Breast epithelium (tissue), 4 donors: ENCODE data around the gene RELA. TPM values are rescaled to one million over a fixed set of nuclear protein-coding genes. Genes with fewer than 3 reads are reported as not detected.

Experiments used
- DNase-seq, 2 donors: peaks; one replicate each; pipeline ENCODE4 v3.0.0-alpha.2; 2019; ENCODE audit warnings: low spot score in 2 of 2
- H3K27ac ChIP-seq, 2 donors: fragments of 200-600 bp; sonication (generic) in 1 of 2; one replicate each; pipeline ENCODE4 v1.5.1; 2016 to 2019; ENCODE audit warnings: mild to moderate bottlenecking in 1 of 2
- H3K27me3 ChIP-seq, 2 donors: fragments of 200-600 bp; sonication (generic) in 1 of 2; one replicate each; pipeline versions ENCODE4 v1.5.1 to v1.6.0; 2017 to 2019; ENCODE audit warnings: control low read depth in 1 of 2, mild to moderate bottlenecking in 1 of 2
- H3K36me3 ChIP-seq: fragments of 200-600 bp; one replicate; pipeline ENCODE4 v1.5.1; 2019
- H3K4me1 ChIP-seq, 2 donors: fragments of 200-600 bp; sonication (generic); one replicate each; pipeline ENCODE4 v1.5.1; 2016 to 2019; ENCODE audit warnings: control low read depth in 1 of 2
- H3K4me3 ChIP-seq, 3 donors: fragments of 200-600 bp; sonication (generic); 1 replicate in 2 of 3; 2 replicates in 1 of 3; pipeline ENCODE4 v1.5.1; 2016 to 2019; ENCODE audit warnings: mild to moderate bottlenecking in 3 of 3, moderate library complexity in 2 of 3
- H3K9me3 ChIP-seq, 2 donors: fragments of 200-600 bp; sonication (generic) in 1 of 2; one replicate each; pipeline ENCODE4 v1.5.1; 2016 to 2019; ENCODE audit warnings: control low read depth in 1 of 2
- CTCF ChIP-seq, 3 donors: fragments of 450-650 bp; IDR thresholded peaks; one replicate each; pipeline ENCODE4 v1.5.1; 2016 to 2017; ENCODE audit warnings: antibody characterized with exemption in 3 of 3, mild to moderate bottlenecking in 3 of 3, moderate library complexity in 3 of 3
- POLR2A ChIP-seq: fragments of 450-650 bp; IDR thresholded peaks from one replicate; pipeline ENCODE4 v1.6.1; 2016; ENCODE audit warnings: antibody characterized with exemption, mild to moderate bottlenecking, moderate library complexity
- POLR2AphosphoS5 ChIP-seq, 3 donors: sonication (generic); formaldehyde crosslinking; IDR thresholded peaks; one replicate each; pipeline ENCODE4 v1.6.1; 2017; ENCODE audit warnings: antibody characterized with exemption in 3 of 3
- intact Hi-C: fragments of 100-400 bp; cut with DNase I; formaldehyde crosslinking; loops from one replicate; pipeline ENCODE4 v1.15.1; 2023; ENCODE audit warnings: low total_unique reads
- total RNA-seq, 3 donors: library from RNA; depleted of rRNA; stranded (reverse); fragments of >200 nt; gene quantifications; one replicate each; pipeline ENCODE4 v1.1.0, GENCODE V29; 2016

Gene RELA
- total RNA-seq, 3 donors from 2014 or later = 45.0 to 57.7 (median 46.2) TPM

- Histone ChIP-seq H3K4me1 (peaks cover 0 to 9% of the 10 kb centered on the region in 2 donors), H3K27me3 (no peaks in the 10 kb centered on the region), H3K27ac (no peak overlapping the region), H3K36me3 (peaks cover 3% of the 10 kb centered on the region), H3K9me3 (no peaks in the 10 kb centered on the region), H3K4me3 (no peak overlapping the region)
- no peak for TF ChIP-seq POLR2AphosphoS5 (IDR thresholded peaks at IDR 0.05)
- TF ChIP-seq CTCF (IDR thresholded peaks at IDR 0.05) = no peak
- no peak for TF ChIP-seq POLR2A
- intact Hi-C loops = no loop called here
- DNase-seq = no peak
These were observed 42.0 kb downstream of the RELA start for GRCh38 chr11:65620666-65621065.

GRCh38 chr11:65619281-65619928 is 43.3 kb downstream of the RELA start:
- intact Hi-C loops = no loop called here
- no peak overlapping the region for H3K27ac ChIP-seq
- TF ChIP-seq POLR2AphosphoS5 (IDR thresholded peaks at IDR 0.05) (no peak), CTCF (IDR thresholded peaks at IDR 0.05) (no peak), POLR2A (no peak)
- peaks cover 0 to 9% of the 10 kb centered on the region in 2 donors for H3K4me1 ChIP-seq
- no peak for DNase-seq
- H3K4me3 ChIP-seq = no peak overlapping the region
- H3K27me3 ChIP-seq = no peaks in the 10 kb centered on the region
- no peaks in the 10 kb centered on the region for H3K36me3 ChIP-seq
- H3K9me3 ChIP-seq = no peaks in the 10 kb centered on the region

- no peaks in the 10 kb centered on the region for H3K36me3 ChIP-seq
- H3K4me3 ChIP-seq = no peak overlapping the region
- intact Hi-C loops = no loop called here
- peaks cover 0 to 9% of the 10 kb centered on the region in 2 donors for H3K4me1 ChIP-seq
- no peaks in the 10 kb centered on the region for H3K27me3 ChIP-seq
- no peak for DNase-seq
- TF ChIP-seq POLR2A (no peak), POLR2AphosphoS5 (IDR thresholded peaks at IDR 0.05) (no peak)
- H3K27ac ChIP-seq = no peak overlapping the region
- no peaks in the 10 kb centered on the region for H3K9me3 ChIP-seq
These were observed 44.0 kb downstream of the RELA start for GRCh38 chr11:65618763-65619162.

GRCh38 chr11:65617990-65618751 is 44.5 kb downstream of the RELA start:
- no peaks in the 10 kb centered on the region for H3K36me3 ChIP-seq
- no peak overlapping the region for H3K27ac ChIP-seq
- DNase-seq = no peak
- no peak for TF ChIP-seq POLR2A
- TF ChIP-seq POLR2AphosphoS5 (IDR thresholded peaks at IDR 0.05) = no peak
- no peak for TF ChIP-seq CTCF (IDR thresholded peaks at IDR 0.05)
- no peaks in the 10 kb centered on the region for H3K9me3 ChIP-seq
- no peaks in the 10 kb centered on the region for H3K27me3 ChIP-seq
- peaks cover 0 to 11% of the 10 kb centered on the region in 2 donors for H3K4me1 ChIP-seq
- intact Hi-C loops = no loop called here
- no peak overlapping the region for H3K4me3 ChIP-seq

GRCh38 chr11:65617136-65617850 is 45.4 kb downstream of the RELA start:
- intact Hi-C loops = no loop called here
- H3K4me1 ChIP-seq = peaks cover 6 to 20% of the 10 kb centered on the region in 2 donors
- H3K27me3 ChIP-seq = no peaks in the 10 kb centered on the region
- no peaks in the 10 kb centered on the region for H3K9me3 ChIP-seq
- H3K36me3 ChIP-seq = no peaks in the 10 kb centered on the region
- no peak overlapping the region for H3K27ac ChIP-seq
- peak overlapping the region in 2 of 3 donors; percentile 97 for H3K4me3 ChIP-seq
- no peak for TF ChIP-seq CTCF (IDR thresholded peaks at IDR 0.05)
- TF ChIP-seq POLR2A = no peak
- no peak for TF ChIP-seq POLR2AphosphoS5 (IDR thresholded peaks at IDR 0.05)
- DNase-seq = no peak
